G401.6 (cell line): ENCODE results near the gene KAT6B.

Experiments used
- FAIRE-seq: peaks from 2 replicates; lab custom pipeline; 2012; peaks lifted over from hg19 to GRCh38; lab: Jason Lieb, UNC

Gene KAT6B

GRCh38 chr10:75018251-75018650, 191.9 kb downstream of the KAT6B start:
- FAIRE-seq, result no peak

DNA sequence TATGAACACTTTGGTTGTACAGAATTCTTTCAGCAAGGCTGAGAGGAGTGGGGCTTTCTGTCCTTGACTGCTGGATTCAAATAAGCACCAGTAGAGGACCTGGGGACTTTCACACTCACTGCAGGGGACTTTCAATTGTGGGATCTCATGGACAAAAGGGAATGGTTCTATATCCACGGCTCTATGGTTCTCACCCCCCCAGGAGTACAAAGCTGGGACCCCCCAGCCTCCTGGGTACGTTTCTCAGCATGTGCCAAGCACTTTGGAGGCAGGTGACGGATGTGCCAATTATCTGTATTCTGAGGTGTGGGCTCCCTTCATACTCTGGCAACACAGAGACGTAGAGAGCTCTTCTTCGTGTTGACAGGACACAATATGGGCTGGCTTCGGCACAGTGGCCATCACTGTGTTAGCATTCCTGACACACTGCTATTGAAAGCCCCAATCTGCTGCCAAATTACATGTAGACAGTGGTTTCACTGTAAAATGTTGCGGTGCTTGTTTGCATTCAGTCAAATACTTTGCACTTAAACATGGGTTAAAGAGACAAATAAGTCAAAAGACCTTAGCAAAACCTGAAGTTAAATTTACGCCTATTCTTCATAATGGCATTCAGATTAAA, 192.4 kb downstream of the KAT6B start:
- no peak for FAIRE-seq

- peak; percentile 81 for FAIRE-seq
These were observed 193.0 kb downstream of the KAT6B start for GRCh38 chr10:75019370-75019769.

DNA sequence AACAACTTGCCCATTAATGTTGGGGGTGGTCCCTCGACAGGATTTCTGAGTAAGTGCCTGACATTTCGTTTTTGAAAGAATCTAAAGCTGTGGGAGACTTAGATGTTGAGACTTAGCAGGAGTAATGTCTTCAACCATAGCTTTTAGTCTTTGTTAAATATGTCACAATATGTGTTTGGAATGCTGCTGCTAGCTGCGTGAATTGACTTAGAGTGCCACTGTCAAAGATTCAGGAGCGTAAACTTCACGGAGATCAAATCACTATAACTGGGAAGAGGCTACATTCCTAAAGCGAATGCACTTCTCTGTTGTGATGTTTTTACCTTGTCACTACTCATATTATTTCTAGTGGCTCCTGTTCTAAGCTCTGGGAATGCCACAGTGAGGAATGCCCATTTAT, 193.8 kb downstream of the KAT6B start:
- no peak for FAIRE-seq

GRCh38 chr10:75021379-75022249, 195.2 kb downstream of the KAT6B start:
- FAIRE-seq, result no peak

DNA sequence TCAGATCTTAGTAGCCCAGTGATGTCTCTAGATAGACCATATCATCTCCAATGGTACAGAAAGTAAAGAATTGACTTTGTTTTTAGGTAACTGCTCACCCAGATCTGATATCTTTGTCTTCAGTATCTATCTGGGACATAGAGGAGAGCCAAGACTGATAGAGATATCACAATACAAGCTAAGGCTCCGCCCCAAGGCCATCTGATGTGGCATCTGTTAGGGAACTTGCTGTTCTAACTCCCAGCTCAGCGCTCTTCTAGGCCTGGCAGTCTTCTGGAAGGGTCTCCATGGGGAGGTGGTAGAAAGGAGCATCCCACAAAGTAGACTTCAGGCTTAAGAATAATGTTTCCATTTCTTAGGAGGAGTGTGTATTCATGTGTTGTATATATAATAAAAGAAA, 196.7 kb downstream of the KAT6B start:
- no peak for FAIRE-seq

- FAIRE-seq, result no peak
These were observed 198.6 kb downstream of the KAT6B start for GRCh38 chr10:75024971-75025523.

- FAIRE-seq, result no peak
These were observed 201.6 kb downstream of the KAT6B start for GRCh38 chr10:75028049-75028448.

- no peak for FAIRE-seq
These were observed 202.3 kb downstream of the KAT6B start for GRCh38 chr10:75028748-75029147.

- no peak for FAIRE-seq
These were observed 203.0 kb downstream of the KAT6B start for GRCh38 chr10:75029420-75029819.

DNA sequence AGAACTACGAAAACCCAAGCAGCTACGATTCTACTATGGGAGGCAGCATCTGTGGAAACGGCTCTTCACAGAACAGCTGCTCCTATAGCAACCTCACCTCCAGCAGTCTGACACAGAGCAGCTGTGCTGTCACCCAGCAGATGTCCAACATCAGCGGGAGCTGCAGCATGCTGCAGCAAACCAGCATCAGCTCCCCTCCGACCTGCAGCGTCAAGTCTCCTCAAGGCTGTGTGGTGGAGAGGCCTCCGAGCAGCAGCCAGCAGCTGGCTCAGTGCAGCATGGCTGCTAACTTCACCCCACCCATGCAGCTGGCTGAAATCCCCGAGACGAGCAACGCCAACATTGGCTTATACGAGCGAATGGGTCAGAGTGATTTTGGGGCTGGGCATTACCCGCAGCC, 203.5 kb downstream of the KAT6B start:
- FAIRE-seq, result no peak

- no peak for FAIRE-seq
These were observed 204.0 kb downstream of the KAT6B start for GRCh38 chr10:75030371-75030770.

- FAIRE-seq, result no peak
These were observed 205.7 kb downstream of the KAT6B start for GRCh38 chr10:75032119-75032518.

DNA sequence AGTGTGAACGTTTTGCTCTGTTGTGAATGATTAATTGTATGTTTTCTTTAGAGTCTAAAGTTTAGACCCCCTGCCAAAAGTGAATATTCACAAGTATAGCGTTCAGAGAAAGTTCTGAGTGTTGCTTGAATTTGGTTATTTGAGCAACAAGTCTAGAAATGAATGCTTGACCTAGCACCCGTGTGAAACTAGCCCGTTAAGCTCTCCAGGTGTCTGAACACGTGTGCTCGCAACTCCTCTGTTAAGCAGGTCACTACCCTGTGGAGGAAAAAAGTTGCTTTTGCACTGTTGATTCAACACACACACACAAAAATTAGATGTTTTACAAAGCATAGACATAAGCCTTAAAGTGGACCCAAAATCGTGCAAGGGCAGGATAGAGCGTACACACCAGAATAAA, 206.4 kb downstream of the KAT6B start:
- FAIRE-seq, result no peak

- FAIRE-seq, result no peak
These were observed 207.2 kb downstream of the KAT6B start for GRCh38 chr10:75033399-75034130.

- FAIRE-seq, result no peak
These were observed 207.7 kb downstream of the KAT6B start for GRCh38 chr10:75034131-75034512.

DNA sequence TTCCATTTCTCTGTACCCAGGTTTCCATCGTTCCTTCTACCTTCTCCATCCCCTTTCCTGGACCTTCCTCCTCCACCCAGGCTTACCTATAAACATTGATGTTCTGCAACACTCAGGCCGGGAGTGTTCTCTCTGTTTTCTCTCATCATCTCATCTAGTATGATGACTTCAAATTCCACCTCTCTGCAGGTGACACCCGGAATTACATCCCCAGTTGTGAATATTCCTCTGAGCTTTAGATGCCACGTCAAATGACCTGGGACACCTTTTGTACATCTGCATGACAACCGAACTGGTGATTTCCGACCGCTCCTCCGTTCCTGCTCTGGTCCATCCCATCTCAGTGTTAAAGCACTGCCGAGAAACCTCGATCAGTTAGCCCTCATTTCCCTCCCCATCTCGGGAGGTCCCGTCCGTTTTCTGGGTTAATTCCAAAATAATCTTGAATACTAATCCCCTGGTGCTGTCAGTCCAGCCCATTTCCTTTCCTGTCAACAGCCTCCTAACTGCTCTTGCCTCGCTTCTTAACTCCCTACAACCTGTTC, 208.4 kb downstream of the KAT6B start:
- FAIRE-seq, result no peak

DNA sequence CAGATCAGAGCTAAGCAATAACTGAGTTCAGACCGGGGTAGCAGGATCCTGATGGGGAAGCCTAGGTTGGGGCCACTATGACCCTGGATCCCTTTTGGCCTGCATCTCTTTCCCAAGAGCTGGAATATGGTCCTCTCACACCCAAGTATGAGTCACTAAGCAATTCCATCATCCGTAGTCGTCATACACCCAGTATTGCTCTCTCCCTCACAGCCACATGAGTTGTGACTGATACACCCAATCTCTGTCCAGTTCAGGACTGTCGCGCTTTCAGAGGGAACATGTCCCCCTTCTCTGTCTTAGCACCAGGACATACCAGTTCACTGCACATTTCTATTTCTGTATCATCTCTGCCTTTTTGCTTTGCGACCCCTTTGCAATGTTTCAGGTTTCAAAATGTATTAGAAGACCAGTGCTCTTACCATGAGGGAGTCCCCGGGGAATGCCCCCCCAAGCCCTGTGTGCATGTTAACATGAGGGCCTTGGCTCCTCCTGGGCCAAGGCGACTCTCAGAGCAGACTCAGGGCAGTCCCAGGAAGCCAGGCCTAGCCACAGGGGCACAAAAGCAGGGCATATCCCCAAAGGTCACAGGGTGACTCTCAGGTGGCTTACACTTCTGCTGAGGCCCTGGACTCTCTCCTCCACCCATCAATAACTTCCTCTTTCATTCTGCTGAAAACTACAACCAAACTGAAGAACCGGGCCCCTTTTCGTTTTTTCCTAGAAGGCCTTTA, 209.7 kb downstream of the KAT6B start:
- no peak for FAIRE-seq

GRCh38 chr10:75037171-75038153, 211.1 kb downstream of the KAT6B start:
- no peak for FAIRE-seq

- no peak for FAIRE-seq
These were observed 211.9 kb downstream of the KAT6B start for GRCh38 chr10:75038335-75038734.

GRCh38 chr10:75040576-75040975, 214.2 kb downstream of the KAT6B start:
- no peak for FAIRE-seq
